Smooth muscle cell of bladder (primary cell): ENCODE data around the gene TAF8. TPM values are rescaled to one million over a fixed set of nuclear protein-coding genes. Genes with fewer than 3 reads are reported as not detected.

Source experiments
- total RNA-seq: library from RNA; depleted of rRNA; stranded (reverse); fragments of >200 nt; gene quantifications from 2 replicates; pipeline ENCODE4 v1.2.3, GENCODE V29; 2014

Gene TAF8
- total RNA-seq: 11.0 and 12.6 TPM in 2 replicates

GRCh38 chr6:42050297-42051267 is at the start of gene TAF8:
Gene TAF8, plus strand, starts transcription at chr6:42050524. Its CDS starts 18 bp downstream, at chr6:42050542.

Other genes starting within 250 kb of the TAF8 start
- gene USP49, start 155.1 kb upstream of the TAF8 start, total RNA-seq: 2.0 and 2.4 TPM in 2 replicates
- 24.1 and 26.0 TPM in 2 replicates for gene MED20, start 129.4 kb upstream of the TAF8 start, total RNA-seq
- gene BYSL, start 129.0 kb upstream of the TAF8 start, total RNA-seq: 13.1 and 13.6 TPM in 2 replicates
- gene CCND3, start 108.7 kb upstream of the TAF8 start, total RNA-seq: 14.0 and 17.2 TPM in 2 replicates
- gene C6orf132, start 92.1 kb downstream of the TAF8 start, total RNA-seq: 0.46 and 0.71 TPM in 2 replicates
- gene GUCA1A, start 122.8 kb downstream of the TAF8 start, total RNA-seq: 0.09 TPM in 1 of 2 replicates, not detected in the other
- gene GUCA1B, start 144.4 kb downstream of the TAF8 start, total RNA-seq: 0.55 and 0.57 TPM in 2 replicates
- gene MRPS10, start 167.3 kb downstream of the TAF8 start, total RNA-seq: 49.8 and 50.2 TPM in 2 replicates